ENCODE measurements around the gene HERC2.

- TF ChIP-seq CTCF (IDR thresholded peaks at IDR 0.05; ENCODE audit: low read length) (no peak), EZH2 (IDR thresholded peaks at IDR 0.05; ENCODE audit: borderline replicate concordance, low read length) (no peak)
Observed at GRCh38 chr15:28078191-28078719, 243.7 kb downstream of the HERC2 start.

All from OCI-LY1 (cell line).